ENCODE results near the gene RNPEPL1. TPM values are rescaled to one million over a fixed set of nuclear protein-coding genes. Genes with fewer than 3 reads are reported as not detected.

The RNPEPL1 gene
- total RNA-seq, 2 experiments from 2014 or later: 135 to 144 TPM

DNA sequence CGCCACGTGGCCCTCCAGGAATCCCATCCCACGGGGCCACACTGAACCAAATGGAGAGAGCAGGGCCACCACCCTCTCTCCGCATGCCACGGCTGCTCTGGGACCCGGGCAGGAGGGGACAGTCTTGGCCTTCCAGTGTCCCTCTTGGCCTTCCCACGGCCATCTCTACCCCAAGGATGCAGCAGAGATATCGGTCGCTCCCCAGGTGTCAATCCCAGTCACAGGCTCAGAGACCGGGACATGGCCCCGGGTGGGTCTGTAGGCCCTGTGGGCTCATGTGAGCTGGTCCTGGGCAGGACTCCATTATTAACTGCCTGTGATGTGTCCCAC lies 33.5 kb downstream of the RNPEPL1 start:
- no peaks in the 10 kb centered on the region for H3K27me3 Mint-ChIP-seq
- no peak for DNase-seq
- CTCF ChIA-PET: no interaction called here
- no peaks in the 10 kb centered on the region for H3K4me1 Mint-ChIP-seq
- H3K27ac Mint-ChIP-seq: no peak overlapping the region
- peaks cover 3% of the 10 kb centered on the region for H3K36me3 Mint-ChIP-seq (ENCODE audit: low read depth)
- H3K4me3 Mint-ChIP-seq: no peak overlapping the region
- no peaks in the 10 kb centered on the region for H3K9me3 Mint-ChIP-seq
- POLR2A ChIA-PET: no interaction called here

GRCh38 chr2:240602266-240603050 lies 34.2 kb downstream of the RNPEPL1 start:
- DNase-seq: no peak
- Mint-ChIP-seq H3K27ac (no peak overlapping the region), H3K4me1 (no peaks in the 10 kb centered on the region), H3K9me3 (no peaks in the 10 kb centered on the region), H3K36me3 (ENCODE audit: low read depth) (peaks cover 3% of the 10 kb centered on the region), H3K27me3 (no peaks in the 10 kb centered on the region), H3K4me3 (no peak overlapping the region)
- ChIA-PET CTCF (no interaction called here), POLR2A (interaction anchor here (0.7 kb wide), 1 partner anchor 104 kb away, joined by 3 read pairs; no protein-coding TSS in a partner anchor)

- H3K27me3 Mint-ChIP-seq: no peaks in the 10 kb centered on the region
- no peak for DNase-seq
- no peak overlapping the region for H3K27ac Mint-ChIP-seq
- no peak overlapping the region for H3K4me3 Mint-ChIP-seq
- ChIA-PET POLR2A (no interaction called here), CTCF (no interaction called here)
- H3K9me3 Mint-ChIP-seq: no peaks in the 10 kb centered on the region
- no peaks in the 10 kb centered on the region for H3K4me1 Mint-ChIP-seq
- peaks cover 3% of the 10 kb centered on the region for H3K36me3 Mint-ChIP-seq (ENCODE audit: low read depth)
These were observed 35.0 kb downstream of the RNPEPL1 start for GRCh38 chr2:240603081-240603835.

- POLR2A ChIA-PET: no interaction called here
- Mint-ChIP-seq H3K36me3 (ENCODE audit: low read depth) (peaks cover 3% of the 10 kb centered on the region), H3K27me3 (no peaks in the 10 kb centered on the region), H3K27ac (no peak overlapping the region), H3K4me1 (no peaks in the 10 kb centered on the region), H3K9me3 (no peaks in the 10 kb centered on the region), H3K4me3 (no peak overlapping the region)
- DNase-seq: no peak
- CTCF ChIA-PET: interaction anchor here (0.6 kb wide), 1 partner anchor 18 kb away, joined by 3 read pairs; no protein-coding TSS in a partner anchor
These were observed 35.6 kb downstream of the RNPEPL1 start for GRCh38 chr2:240603846-240604245.

- Mint-ChIP-seq H3K27me3 (no peaks in the 10 kb centered on the region), H3K4me1 (peaks cover 3% of the 10 kb centered on the region), H3K27ac (no peak overlapping the region), H3K9me3 (no peaks in the 10 kb centered on the region), H3K36me3 (ENCODE audit: low read depth) (peaks cover 3% of the 10 kb centered on the region), H3K4me3 (no peak overlapping the region)
- no peak for DNase-seq
- POLR2A ChIA-PET: no interaction called here
- CTCF ChIA-PET: interaction anchor here (0.6 kb wide), 1 partner anchor 17 kb away, joined by 3 read pairs; no protein-coding TSS in a partner anchor
These were observed 36.1 kb downstream of the RNPEPL1 start for GRCh38 chr2:240604291-240604938.

DNA sequence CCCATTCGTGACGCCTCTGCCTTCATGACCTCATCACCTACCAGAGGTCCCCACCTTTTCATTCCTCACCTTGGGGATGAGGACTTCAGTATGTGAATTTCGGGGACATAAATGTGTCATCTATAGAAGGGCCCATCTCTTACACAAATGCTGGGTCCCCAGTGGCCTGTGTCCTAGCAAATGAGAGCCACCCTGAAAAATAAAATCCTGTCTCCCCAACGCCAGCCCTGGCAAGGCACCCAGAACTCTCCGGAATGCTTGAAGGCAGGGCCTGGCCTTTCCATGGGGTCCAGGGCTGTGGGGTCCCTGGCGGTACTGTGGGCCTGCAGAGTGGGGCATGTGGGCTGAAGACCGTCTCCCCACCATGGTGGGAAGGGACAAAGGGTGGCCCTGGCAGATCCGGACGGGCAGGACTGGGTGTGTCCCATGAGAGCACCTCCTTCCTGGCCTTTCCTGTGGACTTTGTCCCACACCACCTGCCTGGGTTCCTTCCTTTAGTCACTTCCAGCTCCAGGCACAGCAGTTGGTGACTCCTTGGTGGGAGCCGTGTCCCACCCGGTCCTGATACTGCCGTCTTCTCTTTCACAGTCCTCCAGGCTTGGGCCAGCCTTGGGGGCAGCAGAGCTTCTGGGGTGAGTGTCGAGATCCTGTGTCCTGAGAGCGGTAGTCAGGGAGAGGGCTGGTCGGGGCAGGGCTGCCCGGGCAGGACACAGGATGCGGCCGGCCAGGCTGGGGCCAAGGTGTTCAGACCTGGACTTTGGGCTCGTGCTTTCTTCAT lies 36.8 kb downstream of the RNPEPL1 start:
- H3K27me3 Mint-ChIP-seq: no peaks in the 10 kb centered on the region
- H3K4me3 Mint-ChIP-seq: no peak overlapping the region
- DNase-seq: no peak
- no peaks in the 10 kb centered on the region for H3K9me3 Mint-ChIP-seq
- POLR2A ChIA-PET: interaction anchor here (1.0 kb wide), 1 partner anchor 44 kb away, joined by 3 read pairs; the partner anchor contains the start of gene DUSP28
- no peaks in the 10 kb centered on the region for H3K36me3 Mint-ChIP-seq (ENCODE audit: low read depth)
- CTCF ChIA-PET: interaction anchor here (1.3 kb wide), 1 partner anchor 12 kb away, joined by 3 read pairs; no protein-coding TSS in a partner anchor
- H3K27ac Mint-ChIP-seq: no peak overlapping the region
- H3K4me1 Mint-ChIP-seq: peaks cover 6% of the 10 kb centered on the region

- ChIA-PET POLR2A (interaction anchor here (1.0 kb wide), 1 partner anchor 45 kb away, joined by 3 read pairs; the partner anchor contains the start of gene DUSP28), CTCF (interaction anchor here (1.3 kb wide), 1 partner anchor 11 kb away, joined by 3 read pairs; no protein-coding TSS in a partner anchor)
- no peaks in the 10 kb centered on the region for H3K9me3 Mint-ChIP-seq
- peaks cover under 1% of the 10 kb centered on the region for H3K36me3 Mint-ChIP-seq (ENCODE audit: low read depth)
- no peaks in the 10 kb centered on the region for H3K27me3 Mint-ChIP-seq
- H3K27ac Mint-ChIP-seq: no peak overlapping the region
- DNase-seq: no peak
- peaks cover 7% of the 10 kb centered on the region for H3K4me1 Mint-ChIP-seq
- H3K4me3 Mint-ChIP-seq: no peak overlapping the region
These were observed 37.8 kb downstream of the RNPEPL1 start for GRCh38 chr2:240605867-240606743.

- DNase-seq: peak; percentile 65
- Mint-ChIP-seq H3K36me3 (ENCODE audit: low read depth) (peaks cover 17% of the 10 kb centered on the region), H3K27ac (peak overlapping the region; percentile 84), H3K27me3 (no peaks in the 10 kb centered on the region), H3K4me1 (peaks cover 17% of the 10 kb centered on the region), H3K9me3 (peaks cover 1% of the 10 kb centered on the region), H3K4me3 (peak overlapping the region; percentile 42)
- ChIA-PET CTCF (interaction anchor here (1.6 to 2.5 kb wide), 4 partner anchors 10 to 98 kb away, joined by 4 to 17 read pairs (median 9); no protein-coding TSS in a partner anchor), POLR2A (interaction anchor here (0.9 to 3.1 kb wide), 5 partner anchors 10 to 587 kb away, joined by 3 to 32 read pairs (median 7); partner anchors contain the start of genes CAPN10, GPR35 and NDUFA10)
These were observed 43.4 kb downstream of the RNPEPL1 start for GRCh38 chr2:240611601-240612210.

- ChIA-PET CTCF (interaction anchor here (2.5 kb wide), 1 partner anchor 48 kb away, joined by 13 read pairs; no protein-coding TSS in a partner anchor), POLR2A (interaction anchor here (1.2 kb wide), 1 partner anchor 13 kb away, joined by 4 read pairs; no protein-coding TSS in a partner anchor)
- no peak for DNase-seq
- no peak overlapping the region for H3K27ac Mint-ChIP-seq
- peaks cover 9% of the 10 kb centered on the region for H3K9me3 Mint-ChIP-seq
- H3K4me3 Mint-ChIP-seq: no peak overlapping the region
- peaks cover 23% of the 10 kb centered on the region for H3K4me1 Mint-ChIP-seq
- H3K36me3 Mint-ChIP-seq (ENCODE audit: low read depth): peaks cover 27% of the 10 kb centered on the region
- H3K27me3 Mint-ChIP-seq: no peaks in the 10 kb centered on the region
These were observed 45.5 kb downstream of the RNPEPL1 start for GRCh38 chr2:240613781-240614180.

GRCh38 chr2:240614391-240614790 lies 46.1 kb downstream of the RNPEPL1 start:
- H3K27me3 Mint-ChIP-seq: no peaks in the 10 kb centered on the region
- no peak overlapping the region for H3K27ac Mint-ChIP-seq
- DNase-seq: no peak
- H3K9me3 Mint-ChIP-seq: peaks cover 9% of the 10 kb centered on the region
- peaks cover 31% of the 10 kb centered on the region for H3K36me3 Mint-ChIP-seq (ENCODE audit: low read depth)
- ChIA-PET POLR2A (no interaction called here), CTCF (no interaction called here)
- H3K4me1 Mint-ChIP-seq: peaks cover 24% of the 10 kb centered on the region
- H3K4me3 Mint-ChIP-seq: no peak overlapping the region

DNA sequence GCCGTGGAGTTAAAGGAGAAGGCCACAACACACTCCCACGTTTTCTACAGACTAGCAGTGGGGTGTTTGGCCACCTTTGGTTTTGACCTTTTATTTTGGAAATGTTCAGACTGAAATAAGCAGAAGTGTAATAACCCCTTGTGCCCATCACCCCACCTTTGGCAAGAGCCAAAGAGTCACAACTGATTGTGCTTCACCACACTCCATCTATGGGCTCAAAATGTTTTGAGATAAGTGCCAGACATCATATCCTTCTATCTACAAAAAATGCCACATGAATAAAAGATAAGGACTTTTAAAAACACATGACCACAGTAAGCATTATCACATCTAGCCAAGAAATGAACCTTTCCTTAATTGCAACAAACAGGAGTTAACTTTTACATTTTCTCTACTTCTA lies 47.1 kb downstream of the RNPEPL1 start:
- CTCF ChIA-PET: interaction anchor here (0.5 kb wide), 1 partner anchor 9 kb away, joined by 3 read pairs; no protein-coding TSS in a partner anchor
- no peak for DNase-seq
- POLR2A ChIA-PET: no interaction called here
- Mint-ChIP-seq H3K36me3 (ENCODE audit: low read depth) (peaks cover 31% of the 10 kb centered on the region), H3K4me3 (no peak overlapping the region), H3K9me3 (peaks cover 9% of the 10 kb centered on the region), H3K27ac (no peak overlapping the region), H3K4me1 (peaks cover 25% of the 10 kb centered on the region), H3K27me3 (no peaks in the 10 kb centered on the region)
